Gastrocnemius medialis (tissue), 4 donors: ENCODE data around the gene ESAM. TPM values are rescaled to one million over a fixed set of nuclear protein-coding genes. Genes with fewer than 3 reads are reported as not detected.
A peak's percentile ranks its signal among the peaks of the same experiment; 100 is the strongest.

Source experiments
- ATAC-seq, 2 donors: fragments of 150-250 bp; one replicate each; pipeline ENCODE4 v1.9.1; 2016
- DNase-seq, 2 donors: peaks; one replicate each; pipeline ENCODE4 v3.0.0-alpha.2; 2019
- H3K27ac ChIP-seq, 4 donors: fragments of 200-600 bp; sonication (generic); 1 replicate in 1 of 4; 2 replicates in 3 of 4; pipeline ENCODE4 v1.5.1; 2016 to 2018; ENCODE audit warnings: mild to moderate bottlenecking in 2 of 4, moderate library complexity in 1 of 4
- H3K27me3 ChIP-seq, 3 donors: fragments of 200-600 bp; sonication (generic) in 2 of 3; 1 replicate in 1 of 3; 2 replicates in 2 of 3; pipeline versions ENCODE4 v1.5.1 to v1.6.0; 2016 to 2019; ENCODE audit warnings: mild to moderate bottlenecking in 1 of 3, moderate library complexity in 1 of 3
- H3K36me3 ChIP-seq, 2 donors: fragments of 200-600 bp; sonication (generic) in 1 of 2; one replicate each; pipeline ENCODE4 v1.5.1; 2017 to 2018
- H3K4me1 ChIP-seq, 2 donors: fragments of 200-600 bp; sonication (generic) in 1 of 2; one replicate each; pipeline ENCODE4 v1.5.1; 2016 to 2017; ENCODE audit warnings: mild to moderate bottlenecking in 2 of 2
- H3K4me3 ChIP-seq, 4 donors: fragments of 200-600 bp; sonication (generic) in 3 of 4; 1 replicate in 1 of 4; 2 replicates in 3 of 4; pipeline ENCODE4 v1.5.1; 2016 to 2019; ENCODE audit warnings: mild to moderate bottlenecking in 2 of 4
- H3K9me3 ChIP-seq, 3 donors: fragments of 200-600 bp; sonication (generic) in 2 of 3; 1 replicate in 1 of 3; 2 replicates in 2 of 3; pipeline ENCODE4 v1.5.1; 2016 to 2019
- POLR2A ChIP-seq, 2 donors: fragments of 450-650 bp; IDR thresholded peaks; one replicate each; pipeline ENCODE4 v1.6.1; 2017; ENCODE audit warnings: antibody characterized with exemption in 2 of 2, mild to moderate bottlenecking in 2 of 2, moderate library complexity in 2 of 2
- in situ Hi-C, 4 donors: fragments of 200-750 bp; cut with MboI; loops; one replicate each; pipeline versions ENCODE4 v1.15.0 to v1.8.0; 2017; ENCODE audit warnings: low sequenced_read_pairs in 4 of 4
- intact Hi-C: fragments of 100-400 bp; cut with DNase I; formaldehyde crosslinking; loops from one replicate; pipeline ENCODE4 v1.15.1; 2023; ENCODE audit warnings: low total_unique reads
- total RNA-seq, 4 donors: library from RNA; depleted of rRNA; stranded (reverse); fragments of >200 nt; gene quantifications; one replicate each; pipeline versions ENCODE4 v1.1.0 to v1.2.3, GENCODE V29; 2016
- TF ChIP-seq, protein P1 (sequence below), 5 experiments: fragments of 450-650 bp in 3 of 5; fragments of 200-600 bp in 2 of 5; sonication (generic) in 2 of 5; IDR thresholded peaks in 4 of 5; conservative IDR thresholded peaks in 1 of 5; 1 replicate in 4 of 5; 2 replicates in 1 of 5; pipeline ENCODE4 v1.5.1; 2016 to 2019; ENCODE audit warnings: antibody characterized with exemption in 5 of 5, mild to moderate bottlenecking in 3 of 5, moderate library complexity in 3 of 5

Gene ESAM
- total RNA-seq, 4 donors from 2014 or later = 20.0 to 30.1 (median 27.5) TPM

DNA sequence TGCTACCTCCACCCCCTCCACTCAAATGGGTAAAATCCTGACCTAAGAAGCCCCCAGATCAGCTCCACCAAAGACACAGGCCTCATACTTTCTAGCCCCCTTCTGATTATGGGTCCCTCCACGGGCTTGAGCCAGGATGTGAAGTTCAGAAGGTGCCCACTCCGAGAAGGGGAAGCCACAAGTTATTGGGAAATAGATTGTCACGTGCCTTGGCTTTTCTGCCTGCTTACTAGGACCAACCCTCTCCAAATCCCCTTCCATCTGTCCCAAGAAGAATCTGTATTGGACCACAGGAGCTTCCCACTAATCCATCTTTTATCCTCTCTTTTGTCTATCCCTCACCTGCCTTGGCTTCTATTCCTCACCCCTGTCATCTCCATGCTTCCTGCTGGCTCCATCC is 25.4 kb downstream of the ESAM start:
- H3K4me3 ChIP-seq = no peak overlapping the region
- TF ChIP-seq POLR2A (IDR thresholded peaks at IDR 0.05) = no peak
- TF ChIP-seq, protein P1, sequence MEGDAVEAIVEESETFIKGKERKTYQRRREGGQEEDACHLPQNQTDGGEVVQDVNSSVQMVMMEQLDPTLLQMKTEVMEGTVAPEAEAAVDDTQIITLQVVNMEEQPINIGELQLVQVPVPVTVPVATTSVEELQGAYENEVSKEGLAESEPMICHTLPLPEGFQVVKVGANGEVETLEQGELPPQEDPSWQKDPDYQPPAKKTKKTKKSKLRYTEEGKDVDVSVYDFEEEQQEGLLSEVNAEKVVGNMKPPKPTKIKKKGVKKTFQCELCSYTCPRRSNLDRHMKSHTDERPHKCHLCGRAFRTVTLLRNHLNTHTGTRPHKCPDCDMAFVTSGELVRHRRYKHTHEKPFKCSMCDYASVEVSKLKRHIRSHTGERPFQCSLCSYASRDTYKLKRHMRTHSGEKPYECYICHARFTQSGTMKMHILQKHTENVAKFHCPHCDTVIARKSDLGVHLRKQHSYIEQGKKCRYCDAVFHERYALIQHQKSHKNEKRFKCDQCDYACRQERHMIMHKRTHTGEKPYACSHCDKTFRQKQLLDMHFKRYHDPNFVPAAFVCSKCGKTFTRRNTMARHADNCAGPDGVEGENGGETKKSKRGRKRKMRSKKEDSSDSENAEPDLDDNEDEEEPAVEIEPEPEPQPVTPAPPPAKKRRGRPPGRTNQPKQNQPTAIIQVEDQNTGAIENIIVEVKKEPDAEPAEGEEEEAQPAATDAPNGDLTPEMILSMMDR (IDR thresholded peaks at IDR 0.05 in 4 of 5, conservative IDR thresholded peaks at IDR 0.05 in 1 of 5) = no peak
- peaks cover 3 to 14% of the 10 kb centered on the region in 2 donors for H3K4me1 ChIP-seq
- ATAC-seq (no peak), DNase-seq (no peak)
- no peaks in the 10 kb centered on the region for H3K9me3 ChIP-seq
- H3K36me3 ChIP-seq = no peaks in the 10 kb centered on the region
- no peak overlapping the region for H3K27ac ChIP-seq
- in situ Hi-C loops = no loop called here
- intact Hi-C loops = loop anchor here (5.0 kb wide), 1 partner anchor 156 kb away; no protein-coding TSS in a partner anchor
- peaks cover 4 to 31% (median 25%) of the 10 kb centered on the region in 3 donors for H3K27me3 ChIP-seq

DNA sequence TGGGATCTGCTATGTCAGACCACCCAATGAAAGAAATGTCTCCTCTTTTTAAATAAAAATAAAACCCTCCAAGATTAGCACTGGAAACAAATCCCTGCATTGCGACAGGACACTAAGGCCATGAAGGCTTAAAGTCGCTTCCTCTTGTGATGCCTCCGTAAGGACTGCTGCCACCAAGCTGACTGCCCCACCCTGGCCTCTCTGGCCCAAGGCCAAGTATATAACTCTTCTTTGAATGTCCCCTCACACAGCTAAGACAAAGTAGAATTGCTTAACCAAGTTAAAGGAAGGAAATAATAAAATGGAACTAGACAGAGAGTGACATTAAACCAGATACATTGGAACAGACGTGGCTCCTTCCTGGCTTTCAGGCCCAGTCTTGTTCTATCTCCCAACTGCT is 29.9 kb downstream of the ESAM start:
- Histone ChIP-seq H3K4me1 (no peaks in the 10 kb centered on the region), H3K27me3 (no peaks in the 10 kb centered on the region), H3K27ac (no peak overlapping the region), H3K9me3 (no peaks in the 10 kb centered on the region), H3K36me3 (no peaks in the 10 kb centered on the region), H3K4me3 (no peak overlapping the region)
- DNase-seq (peak in 1 of 2 donors; percentile 50), ATAC-seq (no peak)
- in situ Hi-C loops = no loop called here
- TF ChIP-seq POLR2A (IDR thresholded peaks at IDR 0.05) = no peak
- TF ChIP-seq, protein P1 (IDR thresholded peaks at IDR 0.05 in 4 of 5, conservative IDR thresholded peaks at IDR 0.05 in 1 of 5) = no peak
- intact Hi-C loops = no loop called here

DNA sequence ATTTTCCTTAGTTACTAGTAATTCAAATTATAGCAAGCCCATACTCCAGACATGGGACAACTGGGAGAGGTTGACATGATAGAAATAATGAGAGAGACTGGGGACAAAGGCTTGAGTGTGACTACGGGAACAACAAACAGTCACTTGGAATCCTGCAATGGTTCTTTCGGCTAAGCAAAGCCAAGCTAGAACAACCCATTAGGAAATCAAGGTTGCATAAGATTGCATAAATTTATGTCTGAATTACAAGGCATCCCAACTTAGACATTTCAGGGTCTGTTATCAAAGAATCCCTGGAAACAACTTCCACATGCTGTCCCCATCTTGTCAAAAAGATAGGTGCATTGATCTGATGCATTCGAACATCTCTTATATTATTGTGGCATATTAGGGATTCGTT is 32.5 kb downstream of the ESAM start:
- H3K4me1 ChIP-seq = no peaks in the 10 kb centered on the region
- no peak for DNase-seq
- no peaks in the 10 kb centered on the region for H3K9me3 ChIP-seq
- TF ChIP-seq, protein P1 (IDR thresholded peaks at IDR 0.05 in 4 of 5, conservative IDR thresholded peaks at IDR 0.05 in 1 of 5) = no peak
- TF ChIP-seq POLR2A (IDR thresholded peaks at IDR 0.05) = no peak
- no peak for ATAC-seq
- in situ Hi-C loops = no loop called here
- H3K4me3 ChIP-seq = no peak overlapping the region
- H3K36me3 ChIP-seq = no peaks in the 10 kb centered on the region
- intact Hi-C loops = no loop called here
- no peaks in the 10 kb centered on the region for H3K27me3 ChIP-seq
- no peak overlapping the region for H3K27ac ChIP-seq

DNA sequence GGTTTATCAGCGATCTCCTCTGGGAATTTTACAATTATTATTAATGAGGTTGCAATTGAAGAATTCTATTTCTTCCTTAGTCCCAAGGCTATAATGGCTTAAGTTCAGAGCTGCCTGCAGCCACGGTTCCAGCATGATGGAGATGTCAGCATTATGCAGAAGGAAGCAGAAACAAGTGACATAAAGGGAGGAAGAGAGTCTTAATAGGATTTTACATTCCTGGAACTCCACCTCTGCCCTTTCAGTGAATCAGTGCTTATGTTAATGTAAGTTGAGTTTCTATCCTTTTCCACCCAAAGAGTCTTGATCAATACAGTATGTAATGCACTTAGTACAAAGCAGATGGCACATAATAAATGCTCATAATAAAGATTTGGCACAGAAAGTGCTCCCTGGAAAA is 34.0 kb downstream of the ESAM start:
- no peak for DNase-seq
- TF ChIP-seq, protein P1 (IDR thresholded peaks at IDR 0.05 in 4 of 5, conservative IDR thresholded peaks at IDR 0.05 in 1 of 5) = no peak
- TF ChIP-seq POLR2A (IDR thresholded peaks at IDR 0.05) = no peak
- H3K27me3 ChIP-seq = peaks cover 0 to 5% (median 0%) of the 10 kb centered on the region in 3 donors
- ATAC-seq = no peak
- intact Hi-C loops (no loop called here), in situ Hi-C loops (no loop called here)
- no peaks in the 10 kb centered on the region for H3K4me1 ChIP-seq
- H3K36me3 ChIP-seq = no peaks in the 10 kb centered on the region
- no peak overlapping the region for H3K27ac ChIP-seq
- H3K4me3 ChIP-seq = no peak overlapping the region
- H3K9me3 ChIP-seq = no peaks in the 10 kb centered on the region

DNA sequence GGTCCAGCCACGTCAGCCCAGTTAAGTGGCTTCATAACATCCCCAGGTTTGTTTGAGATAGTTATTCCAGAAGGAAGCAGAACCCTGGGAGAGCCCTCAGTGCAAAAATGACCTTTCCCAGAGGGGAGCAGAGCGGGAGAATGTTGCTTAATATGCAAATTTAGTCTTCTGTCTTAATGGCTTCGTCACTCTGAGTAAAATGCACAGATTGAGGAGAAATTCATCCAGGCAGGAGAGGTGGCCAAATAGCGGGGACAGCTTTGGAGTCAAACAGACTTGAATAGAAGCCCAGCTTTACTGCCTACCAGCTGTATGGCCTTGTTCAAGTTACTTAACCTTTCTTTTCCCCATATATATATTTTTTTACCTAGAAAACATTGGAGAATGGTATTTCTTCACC is 34.6 kb downstream of the ESAM start:
- no peaks in the 10 kb centered on the region for H3K36me3 ChIP-seq
- no peaks in the 10 kb centered on the region for H3K9me3 ChIP-seq
- peaks cover 0 to 5% (median 0%) of the 10 kb centered on the region in 3 donors for H3K27me3 ChIP-seq
- DNase-seq (no peak), ATAC-seq (no peak)
- in situ Hi-C loops = no loop called here
- intact Hi-C loops = no loop called here
- TF ChIP-seq POLR2A (IDR thresholded peaks at IDR 0.05) = no peak
- TF ChIP-seq, protein P1 (IDR thresholded peaks at IDR 0.05 in 4 of 5, conservative IDR thresholded peaks at IDR 0.05 in 1 of 5) = no peak
- H3K4me3 ChIP-seq = no peak overlapping the region
- no peaks in the 10 kb centered on the region for H3K4me1 ChIP-seq
- no peak overlapping the region for H3K27ac ChIP-seq
